Peyer's patch (tissue), 4 donors: ENCODE data around the gene ANKRD11.

Experiments used
- POLR2A ChIP-seq, 2 donors: fragments of 450-650 bp; IDR thresholded peaks; one replicate each; pipeline ENCODE4 v1.5.1; 2017; ENCODE audit warnings: antibody characterized with exemption in 2 of 2, mild to moderate bottlenecking in 2 of 2, moderate library complexity in 2 of 2
- TF ChIP-seq, protein P1 (sequence below), 6 experiments: fragments of 450-650 bp in 4 of 6; fragments of 200-600 bp in 2 of 6; sonication (generic) in 1 of 6; IDR thresholded peaks; one replicate each; pipeline ENCODE4 v1.5.1; 2017 to 2019; ENCODE audit warnings: antibody characterized with exemption in 6 of 6, mild to moderate bottlenecking in 3 of 6, moderate library complexity in 1 of 6

DNA sequence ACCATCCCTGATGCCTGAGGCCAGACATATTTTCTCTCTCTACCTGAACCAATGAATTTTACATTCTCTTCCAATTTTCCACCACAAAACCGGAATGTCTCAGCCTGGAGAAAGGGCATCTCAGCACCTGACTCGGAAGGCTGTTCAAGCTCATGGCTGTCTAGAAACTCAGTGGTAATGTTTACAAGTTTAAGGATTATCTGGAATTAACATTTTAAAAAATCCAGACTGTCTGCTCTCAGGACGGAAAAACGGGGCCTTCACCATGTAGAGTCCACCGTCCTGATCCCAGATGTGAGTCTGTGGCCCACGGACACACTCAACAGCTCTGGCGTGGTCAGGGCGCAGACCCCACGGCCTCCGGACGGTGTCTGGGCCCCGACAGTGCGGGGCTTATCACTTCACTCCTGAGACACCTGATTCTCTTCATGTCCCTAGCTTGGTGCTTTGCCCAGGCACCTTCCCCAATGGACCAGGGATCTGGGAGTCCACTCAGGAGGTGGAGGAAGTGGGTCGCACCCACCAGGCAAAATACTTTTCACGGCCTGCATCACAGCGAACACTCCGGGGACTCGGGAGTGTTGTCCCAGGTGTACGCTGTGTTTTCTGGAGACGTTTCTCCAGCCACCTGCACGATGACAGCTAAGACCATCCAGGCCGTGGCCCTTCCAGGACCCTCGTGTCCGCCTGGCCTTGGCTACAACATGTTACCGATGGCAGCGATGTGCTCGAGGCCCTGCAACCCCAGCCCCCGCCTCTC lies 171.3 kb downstream of the ANKRD11 start:
- no peak for TF ChIP-seq POLR2A (IDR thresholded peaks at IDR 0.05)
- TF ChIP-seq, protein P1, sequence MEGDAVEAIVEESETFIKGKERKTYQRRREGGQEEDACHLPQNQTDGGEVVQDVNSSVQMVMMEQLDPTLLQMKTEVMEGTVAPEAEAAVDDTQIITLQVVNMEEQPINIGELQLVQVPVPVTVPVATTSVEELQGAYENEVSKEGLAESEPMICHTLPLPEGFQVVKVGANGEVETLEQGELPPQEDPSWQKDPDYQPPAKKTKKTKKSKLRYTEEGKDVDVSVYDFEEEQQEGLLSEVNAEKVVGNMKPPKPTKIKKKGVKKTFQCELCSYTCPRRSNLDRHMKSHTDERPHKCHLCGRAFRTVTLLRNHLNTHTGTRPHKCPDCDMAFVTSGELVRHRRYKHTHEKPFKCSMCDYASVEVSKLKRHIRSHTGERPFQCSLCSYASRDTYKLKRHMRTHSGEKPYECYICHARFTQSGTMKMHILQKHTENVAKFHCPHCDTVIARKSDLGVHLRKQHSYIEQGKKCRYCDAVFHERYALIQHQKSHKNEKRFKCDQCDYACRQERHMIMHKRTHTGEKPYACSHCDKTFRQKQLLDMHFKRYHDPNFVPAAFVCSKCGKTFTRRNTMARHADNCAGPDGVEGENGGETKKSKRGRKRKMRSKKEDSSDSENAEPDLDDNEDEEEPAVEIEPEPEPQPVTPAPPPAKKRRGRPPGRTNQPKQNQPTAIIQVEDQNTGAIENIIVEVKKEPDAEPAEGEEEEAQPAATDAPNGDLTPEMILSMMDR (IDR thresholded peaks at IDR 0.05): no peak
